LNCAP (cell line): ENCODE measurements around the gene GALNT18.

Experiments used
- CTCF ChIP-seq: fragments of 450-650 bp; IDR thresholded peaks from 2 replicates; pipeline ENCODE4 v1.5.1; 2017; ENCODE audit warnings: mild to moderate bottlenecking

Gene GALNT18

GRCh38 chr11:11445441-11446185 lies 176.2 kb downstream of the GALNT18 start:
- no peak for TF ChIP-seq CTCF

- TF ChIP-seq CTCF: no peak
Measured at GRCh38 chr11:11444804-11445131, 177.0 kb downstream of the GALNT18 start.

- no peak for TF ChIP-seq CTCF
Measured at GRCh38 chr11:11444027-11444803, 177.6 kb downstream of the GALNT18 start.

GRCh38 chr11:11442791-11443190 lies 179.0 kb downstream of the GALNT18 start:
- no peak for TF ChIP-seq CTCF

GRCh38 chr11:11441516-11441915 lies 180.3 kb downstream of the GALNT18 start:
- TF ChIP-seq CTCF: no peak

GRCh38 chr11:11441091-11441490 lies 180.7 kb downstream of the GALNT18 start:
- TF ChIP-seq CTCF: no peak

- TF ChIP-seq CTCF: no peak
Measured at GRCh38 chr11:11440144-11440543, 181.7 kb downstream of the GALNT18 start.
